GM12864 (cell line): Measurements from ENCODE around the gene SLC6A6.

Source experiments
- DNase-seq: peaks from one replicate; pipeline ENCODE4 v3.0.0-alpha.2; 2011; ENCODE audit warnings: low read depth
- H3K4me3 ChIP-seq: 2 replicates; pipeline ENCODE4 v1.5.1; 2011; ENCODE audit warnings: mild to moderate bottlenecking, low read depth, low read length, control low read depth
- CTCF ChIP-seq: IDR thresholded peaks from 2 replicates; pipeline ENCODE4 v1.5.1; 2011; ENCODE audit warnings: low read depth, mild to moderate bottlenecking, moderate library complexity, low read length, control low read depth, inconsistent platforms; ENCODE audit errors: missing control alignments

Gene SLC6A6

GRCh38 chr3:14402304-14402811 is at the start of gene SLC6A6:
TSS of gene SLC6A6 (plus strand) at chr3:14402606. CDS start at chr3:14443635, 41,029 bp downstream.
- peak within 1 kb of the TSS; percentile 78 for H3K4me3 ChIP-seq
- peak; percentile 89 for DNase-seq
- peak; percentile 47 for TF ChIP-seq CTCF

- no peak for DNase-seq
- H3K4me3 ChIP-seq: no peak overlapping the region
- no peak for TF ChIP-seq CTCF
Measured at GRCh38 chr3:14353502-14353901, 48.9 kb upstream of the SLC6A6 start.

- DNase-seq: no peak
- no peak overlapping the region for H3K4me3 ChIP-seq
- TF ChIP-seq CTCF: no peak
Measured at GRCh38 chr3:14357463-14357862, 44.9 kb upstream of the SLC6A6 start.

- H3K4me3 ChIP-seq: no peak overlapping the region
- TF ChIP-seq CTCF: no peak
- no peak for DNase-seq
Measured at GRCh38 chr3:14358426-14359211, 43.8 kb upstream of the SLC6A6 start.

- no peak overlapping the region for H3K4me3 ChIP-seq
- TF ChIP-seq CTCF: no peak
- DNase-seq: no peak
Measured at GRCh38 chr3:14359348-14359747, 43.1 kb upstream of the SLC6A6 start.

- no peak for TF ChIP-seq CTCF
- DNase-seq: no peak
- H3K4me3 ChIP-seq: no peak overlapping the region
Measured at GRCh38 chr3:14360123-14360881, 42.1 kb upstream of the SLC6A6 start.
